HFF-Myc (cell line): Measurements from ENCODE around the gene C5orf15.
"Not testable (repeated sequence)": the region's sequence is repeated elsewhere in the genome, so short reads cannot be mapped to it uniquely, and the experiment has no call there.

Experiments used
- DNase-seq: peaks from one replicate; pipeline ENCODE4 v3.0.0-alpha.2; 2011; ENCODE audit warnings: low read depth; ENCODE audit errors: extremely low read depth
- H3K4me3 ChIP-seq: replicated peaks from 2 replicates; pipeline ENCODE4 v1.5.1; 2011; ENCODE audit warnings: low read depth, mild to moderate bottlenecking, control low read depth, low read length
- CTCF ChIP-seq: IDR thresholded peaks from 2 replicates; pipeline ENCODE4 v1.5.1; 2012; ENCODE audit warnings: mild to moderate bottlenecking, low read depth, low read length, control low read depth; ENCODE audit errors: missing control alignments

C5orf15 gene

GRCh38 chr5:133943475-133943817, 25.0 kb downstream of the C5orf15 start:
- TF ChIP-seq CTCF = no peak

GRCh38 chr5:133942614-133943474, 25.6 kb downstream of the C5orf15 start:
- DNase-seq = no peak
- no peak for TF ChIP-seq CTCF
- H3K4me3 ChIP-seq = no peak overlapping the region

More at GRCh38 chr5:133943475-133943817, 25.0 kb downstream of the C5orf15 start:
- no peak for DNase-seq
- no peak overlapping the region for H3K4me3 ChIP-seq

- no peak for DNase-seq
- no peak overlapping the region for H3K4me3 ChIP-seq
- TF ChIP-seq CTCF = no peak
These were observed 26.8 kb downstream of the C5orf15 start for GRCh38 chr5:133941456-133942196.

GRCh38 chr5:133939668-133940067, 28.8 kb downstream of the C5orf15 start:
- DNase-seq = no peak
- no peak overlapping the region for H3K4me3 ChIP-seq
- no peak for TF ChIP-seq CTCF

GRCh38 chr5:133938929-133939328, 29.5 kb downstream of the C5orf15 start:
- TF ChIP-seq CTCF = no peak
- H3K4me3 ChIP-seq = no peak overlapping the region
- no peak for DNase-seq

GRCh38 chr5:133938039-133938821, 30.2 kb downstream of the C5orf15 start:
- no peak for DNase-seq
- H3K4me3 ChIP-seq = no peak overlapping the region
- TF ChIP-seq CTCF = no peak

GRCh38 chr5:133937628-133938027, 30.8 kb downstream of the C5orf15 start:
- H3K4me3 ChIP-seq, DNase-seq: not testable (repeated sequence)
